ENCODE data around the gene RCC2.

Gene RCC2

DNA sequence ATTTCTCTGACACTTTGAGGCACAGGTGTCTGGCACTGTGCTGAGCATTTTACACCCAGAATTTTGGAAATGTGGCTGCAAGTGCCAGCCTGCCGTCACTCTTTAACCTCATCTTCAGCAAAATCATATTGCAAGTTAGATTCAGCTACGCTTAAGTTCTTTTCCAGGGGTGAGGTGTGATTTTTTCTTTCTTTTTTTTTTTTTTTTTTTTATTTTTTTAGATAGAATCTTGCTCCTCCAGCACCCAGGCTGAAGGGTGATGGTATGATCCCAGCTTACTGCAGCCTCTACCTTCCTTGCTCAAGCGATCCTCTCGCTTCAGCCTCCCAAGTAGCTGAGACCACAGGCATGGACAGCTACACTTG lies 2.5 kb upstream of the RCC2 start:
- DNase-seq, result no peak

DNA sequence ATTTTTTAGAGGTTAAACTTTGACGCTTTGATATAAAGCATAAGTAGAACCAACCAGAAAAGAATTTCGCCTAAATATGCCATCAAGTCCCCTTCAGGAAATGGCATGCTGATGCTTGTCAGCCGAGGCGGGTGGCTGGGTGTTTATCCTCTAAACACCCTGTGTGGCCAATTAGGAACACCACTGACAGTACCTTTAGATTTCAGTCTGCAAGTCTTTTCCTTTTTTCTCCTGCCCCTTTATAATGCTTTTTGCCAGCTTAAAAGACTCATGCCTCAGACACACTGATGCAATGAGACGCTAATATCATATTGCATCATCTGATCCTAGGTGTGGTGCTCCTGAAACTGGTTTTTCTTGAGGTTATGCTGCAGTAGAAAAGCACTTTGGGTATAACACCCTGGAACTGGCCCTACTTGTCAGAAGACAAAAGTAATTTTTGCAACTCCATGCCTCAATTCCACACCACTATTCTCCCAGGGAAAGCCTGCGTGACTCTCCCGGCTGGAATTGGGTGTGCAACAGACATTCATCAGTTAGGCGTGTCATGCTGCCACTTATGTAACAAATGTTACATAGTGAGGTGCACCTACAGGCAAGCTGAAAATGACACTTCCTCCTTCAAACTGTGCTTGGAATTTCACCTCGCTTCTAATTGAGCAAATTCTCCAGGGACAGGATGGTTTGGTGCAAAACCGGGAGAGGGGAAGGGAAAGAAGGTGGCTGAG lies 2.0 kb upstream of the RCC2 start:
- no peak for DNase-seq

DNA sequence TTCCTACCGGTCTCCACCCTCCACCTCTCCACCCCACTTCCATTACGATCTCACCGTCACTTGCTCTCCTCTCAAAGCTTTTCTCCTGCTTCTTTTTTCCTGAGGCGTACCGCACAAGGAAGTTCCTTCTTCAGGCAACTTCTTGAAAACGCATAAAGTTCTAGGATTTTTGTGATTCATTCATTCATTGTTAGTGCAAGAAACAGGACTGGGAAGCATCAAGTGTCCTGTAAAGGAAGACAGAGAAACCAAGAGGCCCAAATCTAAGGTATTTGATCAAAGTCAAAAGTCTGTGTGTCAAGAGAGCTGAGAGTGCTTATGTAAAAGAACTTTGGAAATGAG lies 1.3 kb upstream of the RCC2 start:
- DNase-seq, result no peak

DNA sequence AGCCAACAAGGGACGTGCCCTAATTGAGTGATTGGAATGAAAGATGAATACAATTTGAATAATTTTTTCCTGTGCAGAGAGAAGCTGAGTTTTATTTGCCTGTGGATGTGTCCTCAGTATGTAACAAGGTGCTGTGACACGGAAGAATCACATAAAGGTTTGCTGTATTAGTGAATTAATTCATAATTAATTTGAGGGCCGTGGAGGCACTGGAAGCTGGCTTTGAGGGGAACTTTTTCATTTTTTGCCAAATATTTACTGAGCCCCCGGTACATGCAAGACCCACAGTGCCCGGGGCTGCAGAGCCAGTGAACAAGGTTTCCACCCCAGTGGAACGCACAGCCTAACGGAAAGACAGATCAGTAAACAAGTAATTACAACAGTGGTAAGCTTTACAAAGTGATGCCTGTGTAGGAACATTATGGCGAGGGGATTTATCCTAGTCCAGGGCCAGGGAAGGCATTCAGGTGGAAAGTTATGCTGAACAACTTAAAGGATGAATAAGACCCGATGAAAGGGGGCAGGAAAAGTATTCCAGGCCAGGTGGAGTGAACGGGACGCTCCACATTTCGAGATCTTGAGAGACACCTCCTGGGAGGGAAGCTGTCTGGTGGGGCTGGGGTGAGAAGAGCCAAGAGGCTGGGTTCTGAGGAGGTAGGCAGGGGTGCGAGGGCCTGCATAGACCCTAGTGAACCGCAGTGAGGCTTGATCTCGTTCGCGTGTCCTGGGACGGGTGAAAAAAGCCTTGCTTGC lies 773 bp upstream of the RCC2 start:
- DNase-seq, result no peak

DNA sequence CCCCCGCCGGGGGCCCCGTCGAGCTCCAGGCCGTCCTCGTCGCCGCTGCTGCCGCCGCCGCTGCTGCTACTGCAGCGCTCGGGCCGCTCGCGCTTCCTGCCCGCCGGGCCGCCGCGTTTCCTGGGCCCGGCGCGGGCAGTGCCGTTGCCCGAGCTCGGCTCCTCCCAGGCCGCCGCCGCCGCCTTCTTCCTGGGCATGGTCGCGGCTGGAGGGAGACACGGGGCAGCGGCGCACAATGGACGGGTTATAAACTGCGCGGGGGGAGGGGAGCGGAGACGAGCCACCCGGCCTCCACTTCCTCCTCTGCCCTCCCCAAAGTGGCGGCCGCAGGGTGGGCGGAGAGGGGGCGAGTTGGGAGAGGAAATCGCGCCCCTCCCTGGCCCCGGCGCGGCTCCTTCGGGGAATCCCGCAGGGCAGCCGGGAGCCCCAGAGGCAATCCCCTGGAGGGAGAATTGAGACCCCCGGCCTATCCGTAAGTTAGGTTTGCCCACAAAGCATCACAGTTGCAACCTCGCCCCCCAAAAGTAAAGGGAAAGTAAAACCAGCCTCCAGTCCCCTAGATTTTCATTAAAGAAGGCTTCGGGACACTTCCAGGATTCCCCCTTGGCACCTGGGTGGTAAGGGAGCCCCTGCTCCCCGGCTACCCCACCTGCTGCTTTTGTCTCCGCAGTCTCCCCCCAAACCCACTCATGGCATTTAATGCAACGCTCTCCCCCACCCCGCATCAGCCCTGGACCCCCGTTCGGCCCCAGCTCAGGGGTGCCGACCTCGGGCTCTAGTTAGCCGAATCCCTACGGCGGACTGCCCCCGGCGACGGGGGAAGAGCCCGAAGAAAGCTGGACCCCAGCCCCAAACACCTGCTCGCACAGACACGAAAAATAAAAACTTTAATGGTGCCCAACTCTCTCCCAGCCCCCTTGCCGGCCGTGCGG lies 893 bp downstream of the RCC2 start:
- DNase-seq, result no peak

DNA sequence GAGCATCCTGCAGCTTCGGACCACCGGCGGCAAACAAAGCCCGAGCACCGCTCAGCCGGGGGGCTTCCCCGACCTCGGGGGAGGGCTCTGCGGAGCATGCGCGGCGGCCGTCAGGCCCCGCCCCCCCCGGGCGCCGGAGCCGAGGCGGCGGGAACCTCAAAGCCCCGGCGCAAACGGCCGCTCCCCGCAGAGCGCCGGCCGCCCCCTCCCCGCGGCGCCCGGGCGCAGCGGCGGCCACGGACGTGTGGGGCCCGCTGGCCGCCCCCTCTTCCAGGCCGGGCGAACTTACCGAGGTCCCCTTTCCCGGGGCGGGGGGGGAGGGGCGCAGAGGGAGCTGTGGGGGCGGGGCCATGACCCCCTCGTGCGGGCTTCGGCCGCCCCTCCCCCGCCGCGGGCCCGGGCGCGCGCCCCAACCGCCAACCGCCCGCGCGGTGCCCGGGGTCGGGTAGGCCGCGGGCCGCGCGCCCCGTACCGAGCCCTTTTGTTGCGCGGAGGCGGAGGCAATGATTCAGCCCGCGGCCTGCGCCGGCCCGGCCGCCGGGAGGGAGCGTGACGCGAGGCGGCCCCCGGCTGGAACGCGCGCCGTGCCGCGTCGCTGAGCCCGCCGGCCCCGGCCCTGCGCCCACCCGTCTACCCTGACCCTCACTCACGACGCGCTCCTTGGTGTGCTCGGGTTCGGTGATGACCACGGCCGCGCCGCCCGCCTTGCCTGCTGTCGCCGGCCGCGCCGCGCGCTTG lies 1.7 kb downstream of the RCC2 start:
- DNase-seq, result no peak

DNA sequence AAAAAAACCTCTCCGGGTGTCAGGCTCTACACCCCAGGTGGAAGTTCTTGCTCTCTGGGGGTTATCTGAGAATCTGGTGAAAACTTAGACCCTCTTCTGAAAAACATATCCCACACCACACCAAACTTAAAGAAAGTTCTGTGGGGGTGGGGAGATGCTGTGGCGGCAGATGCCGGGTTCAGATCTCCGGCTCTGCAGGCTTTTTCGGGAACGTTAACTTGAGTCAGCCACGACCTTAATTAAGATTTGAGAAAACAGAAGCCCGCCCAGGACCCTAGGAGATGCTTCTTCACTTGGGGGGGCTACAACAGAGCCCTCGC lies 2.3 kb downstream of the RCC2 start:
- no peak for DNase-seq

DNA sequence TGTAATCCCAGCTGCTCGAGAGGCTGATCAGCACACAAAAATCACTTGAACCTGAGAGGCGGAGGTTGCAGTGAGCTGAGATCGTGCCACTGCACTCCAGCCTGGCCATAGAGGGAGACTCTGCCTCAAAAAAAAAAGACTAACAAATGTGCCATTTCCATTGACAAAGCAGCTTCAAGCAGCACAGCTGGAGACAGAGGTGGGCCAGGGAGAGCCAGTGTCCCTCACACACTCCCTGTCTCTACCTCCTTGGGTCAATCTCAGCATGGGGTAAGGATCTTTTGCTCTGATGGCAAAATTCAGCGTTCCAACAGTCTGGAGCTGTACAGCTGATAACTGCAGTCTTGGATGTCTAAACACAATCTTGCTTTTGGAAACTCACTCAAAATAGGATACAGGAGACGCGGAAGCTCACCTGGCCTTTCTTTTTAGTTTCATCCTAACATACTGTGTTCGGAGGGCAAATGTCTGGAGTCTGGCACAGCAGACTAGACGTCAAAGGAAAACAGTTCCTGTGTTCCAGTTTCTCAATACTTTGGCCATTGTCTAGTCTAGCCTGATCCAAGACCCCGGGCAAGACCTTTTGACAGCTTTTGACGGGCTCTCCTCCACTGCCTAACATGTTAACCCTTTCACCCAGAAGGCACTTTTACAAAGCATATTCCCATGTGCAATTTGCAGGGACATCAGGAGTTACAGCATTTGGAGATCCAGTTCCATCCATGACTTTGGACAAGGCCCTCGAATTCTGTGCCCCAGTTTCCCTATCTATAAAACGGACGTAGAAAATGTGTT lies 2.9 kb downstream of the RCC2 start:
- DNase-seq, result no peak

DNA sequence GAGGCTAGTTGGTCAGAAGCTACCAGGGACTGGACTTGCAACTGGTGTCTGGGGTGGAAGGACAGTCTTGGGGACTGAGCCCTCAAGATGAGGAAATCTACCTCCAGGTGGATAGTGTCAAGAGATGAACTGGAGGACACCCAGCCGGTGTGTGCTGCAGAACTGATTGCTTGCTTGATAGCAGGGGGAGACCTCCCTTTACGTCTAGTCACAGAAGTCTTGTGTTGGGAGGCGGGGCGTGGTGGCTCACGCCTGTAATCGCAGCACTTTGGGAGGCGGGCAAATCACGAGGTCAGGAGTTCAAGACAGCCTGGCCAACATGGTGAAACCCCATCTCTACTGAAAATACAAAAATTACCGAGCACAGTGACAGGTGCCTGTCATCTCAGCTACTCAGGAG lies 4.9 kb downstream of the RCC2 start:
- DNase-seq, result no peak

DNA sequence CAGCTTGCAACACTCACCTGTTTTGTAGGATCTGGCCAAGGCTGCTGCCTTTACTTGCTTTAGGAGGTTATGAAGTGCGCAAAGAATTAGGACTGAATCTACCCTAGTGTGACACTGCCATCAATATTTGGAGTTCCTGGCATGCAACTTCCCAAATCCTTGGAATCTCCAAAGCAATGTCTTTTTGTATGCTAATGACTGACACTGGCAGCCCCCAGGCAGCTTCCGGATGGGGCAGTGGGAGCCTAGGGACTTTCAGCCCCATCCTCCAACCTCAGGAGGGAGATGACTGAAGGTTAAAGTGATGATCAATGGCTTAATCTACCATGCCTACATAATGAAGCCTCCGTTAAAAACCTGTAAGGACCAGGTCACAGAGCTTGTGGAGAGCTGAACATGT lies 5.5 kb downstream of the RCC2 start:
- DNase-seq, result no peak

DNA sequence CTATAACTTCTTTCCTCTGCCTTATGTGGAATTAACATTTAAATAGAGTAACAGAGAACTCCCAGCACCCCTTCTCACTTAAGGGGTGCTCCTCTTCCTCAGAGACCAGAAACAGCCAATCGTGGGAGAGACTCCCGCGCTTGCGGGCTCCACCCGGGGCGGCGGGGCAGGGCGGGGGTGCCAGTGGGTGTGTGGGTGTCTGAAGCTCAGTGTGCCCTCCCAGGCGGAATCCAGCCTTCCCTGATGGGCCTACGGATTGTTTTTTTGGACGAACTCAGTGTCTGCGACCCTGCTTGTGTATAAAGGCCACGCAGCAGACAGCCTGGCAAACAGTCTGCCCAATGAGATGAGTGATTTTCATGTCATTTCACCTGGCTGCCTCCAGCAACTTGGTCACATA lies 6.2 kb downstream of the RCC2 start:
- no peak for DNase-seq

DNA sequence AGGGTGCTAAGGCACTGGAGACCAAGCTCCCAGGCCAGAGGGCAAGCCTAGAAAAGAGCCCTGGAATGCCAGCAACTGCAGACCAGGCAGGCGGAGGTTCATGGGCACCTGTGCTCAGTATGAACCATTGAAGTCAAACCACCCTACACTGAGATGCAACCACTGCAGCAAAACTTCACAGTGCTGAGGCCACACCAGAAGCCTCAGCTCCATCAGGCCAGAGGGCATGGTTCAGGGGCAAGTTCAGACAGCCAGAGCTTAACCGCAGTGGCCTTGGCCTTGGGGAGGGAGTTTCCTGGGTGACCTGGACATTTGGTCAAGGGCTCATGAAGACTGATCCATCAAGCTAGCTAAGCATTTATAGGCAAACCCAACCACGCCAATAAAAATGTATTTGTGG lies 7.1 kb downstream of the RCC2 start:
- no peak for DNase-seq

DNA sequence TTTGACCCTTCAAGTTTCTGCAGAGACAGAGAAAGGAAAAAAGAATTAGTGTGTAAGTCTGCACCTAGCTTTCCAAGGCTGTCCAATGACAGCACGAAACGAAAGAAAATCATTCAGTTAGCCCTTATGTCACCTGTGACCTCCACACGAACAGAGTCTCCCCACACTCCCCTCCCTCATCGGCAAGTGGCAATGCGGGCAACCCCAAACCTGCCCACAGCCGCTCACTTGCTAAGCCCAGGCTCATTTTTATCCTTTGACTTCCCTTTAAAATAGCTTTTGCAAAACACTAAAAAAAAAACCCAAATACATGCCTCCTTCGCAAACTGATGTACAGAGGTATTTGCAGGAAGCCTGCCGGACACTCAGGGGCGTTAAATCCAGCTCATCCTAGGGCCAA lies 10.3 kb downstream of the RCC2 start:
- DNase-seq, result no peak

DNA sequence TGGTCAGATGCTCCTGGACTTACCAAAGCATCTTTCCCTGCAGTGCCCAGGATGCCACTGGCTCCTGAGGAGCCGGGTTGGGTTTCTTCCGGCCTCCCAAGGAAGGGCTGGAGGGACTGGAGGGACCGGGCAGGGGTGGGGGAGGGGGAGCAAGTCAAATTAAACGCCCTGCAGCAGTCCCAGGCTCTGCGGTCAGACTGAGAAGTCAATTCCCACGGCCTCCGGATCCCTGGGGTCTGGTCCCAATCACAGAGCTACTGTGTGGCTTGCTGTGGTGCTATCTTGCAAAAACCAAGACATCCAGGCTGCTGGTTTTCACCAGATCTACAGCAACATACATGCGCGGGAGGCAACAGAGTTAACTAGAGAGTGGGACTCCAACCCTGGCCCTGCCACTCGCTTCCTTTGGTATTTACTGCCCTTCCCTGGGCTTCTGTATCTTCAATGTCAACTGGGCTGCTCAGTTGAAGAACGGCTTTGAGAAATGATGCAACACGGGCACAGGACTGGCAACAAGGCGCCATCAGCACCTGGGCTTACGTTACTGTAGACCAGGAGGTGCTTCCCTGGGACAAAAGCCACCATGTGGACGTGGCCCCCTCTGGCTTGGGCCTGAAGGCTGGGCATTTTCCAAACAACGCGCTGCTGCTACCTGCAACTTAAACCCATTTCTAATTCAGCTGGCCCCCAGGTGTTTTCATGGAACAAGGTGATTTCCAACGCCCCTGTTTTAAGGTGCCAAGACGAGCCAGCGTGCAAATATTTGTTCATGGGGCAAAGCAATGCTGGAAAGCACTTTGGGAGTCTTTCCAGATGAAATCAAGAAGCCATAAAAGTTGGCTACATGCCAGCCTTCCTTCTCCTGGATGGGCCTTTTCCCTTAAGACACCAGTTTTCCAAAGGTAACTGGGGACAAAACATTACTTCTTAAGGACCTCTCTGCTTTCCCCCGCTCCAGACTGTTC lies 11.5 kb downstream of the RCC2 start:
- no peak for DNase-seq

DNA sequence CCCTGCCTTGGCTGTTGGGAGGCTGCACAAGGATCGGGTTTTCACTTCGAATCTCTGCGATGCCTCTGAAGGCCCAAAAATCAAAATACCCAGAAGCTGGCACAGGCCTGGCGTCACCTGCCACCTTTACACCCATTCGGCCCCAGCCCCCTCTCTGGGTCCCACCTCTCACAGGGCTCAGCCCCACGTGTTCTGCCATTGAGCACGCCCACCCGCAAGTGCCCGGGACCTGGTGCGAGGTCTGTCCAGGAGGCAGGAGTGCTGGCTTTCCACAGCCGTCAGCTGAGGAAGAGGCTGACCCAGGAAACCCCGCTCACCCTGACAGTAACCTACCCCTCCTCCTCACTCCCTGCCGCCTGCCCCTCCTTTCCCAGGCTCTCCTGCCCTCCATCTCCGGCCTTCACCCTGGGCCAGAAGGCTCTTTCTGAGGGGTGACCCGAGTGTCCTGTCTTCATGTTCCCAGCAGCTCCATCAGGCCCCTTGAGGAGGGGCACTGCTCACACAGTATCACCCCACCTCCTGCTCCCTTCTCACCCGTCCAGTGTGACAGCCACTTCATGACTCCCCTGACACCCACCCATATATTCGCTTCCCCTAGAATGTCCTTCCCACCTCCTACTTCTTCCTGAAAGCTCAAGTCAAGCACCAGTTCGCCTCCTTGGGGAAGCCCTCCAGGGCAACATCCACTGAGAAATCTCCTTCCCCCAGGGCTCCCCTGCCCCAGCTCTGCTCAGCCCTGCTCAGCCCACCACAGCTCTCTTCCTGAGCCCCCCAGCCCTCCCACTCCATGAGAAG lies 13.5 kb downstream of the RCC2 start:
- DNase-seq, result no peak

DNA sequence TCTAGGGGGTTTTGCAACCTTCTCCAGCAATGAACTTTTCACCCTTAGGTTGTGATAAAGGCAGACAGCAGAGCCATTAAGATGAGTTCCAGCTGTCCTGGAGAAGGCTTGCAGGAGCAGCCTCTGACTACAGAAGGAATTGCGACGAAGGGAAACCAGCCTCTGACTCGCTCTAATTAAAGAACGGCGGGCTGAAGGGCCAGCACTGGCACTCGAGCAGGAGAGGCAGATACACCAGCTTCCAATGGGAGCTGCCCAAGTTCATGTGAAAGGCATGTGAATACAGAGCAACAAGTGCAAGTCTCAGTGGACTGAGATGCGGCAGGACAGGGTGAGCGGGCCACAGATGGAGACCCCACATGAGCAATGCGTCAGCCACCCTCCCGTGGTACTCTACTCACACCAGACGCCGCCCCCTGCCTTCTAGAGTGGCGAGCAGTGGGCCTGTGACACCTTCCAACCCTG lies 15.7 kb downstream of the RCC2 start:
- no peak for DNase-seq

DNA sequence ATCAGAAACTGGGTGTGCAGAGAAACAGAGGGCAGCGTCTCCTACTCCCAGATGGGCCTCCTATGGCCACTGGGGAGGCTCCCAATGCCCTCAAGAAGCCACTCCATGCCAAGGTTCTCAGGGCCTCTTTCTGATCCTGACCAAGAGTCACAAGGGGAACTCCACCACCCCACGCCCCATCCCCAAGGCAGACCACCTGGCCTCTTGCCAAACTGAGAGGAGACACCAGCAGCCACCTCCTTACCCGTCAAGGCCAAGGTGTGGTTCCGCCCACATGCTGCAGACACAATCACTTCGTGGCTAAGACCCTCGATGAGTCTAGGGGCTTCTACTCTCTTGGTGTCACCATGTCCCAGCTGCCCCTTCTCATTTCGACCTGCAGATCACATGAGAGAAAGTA lies 17.0 kb downstream of the RCC2 start:
- DNase-seq, result no peak

DNA sequence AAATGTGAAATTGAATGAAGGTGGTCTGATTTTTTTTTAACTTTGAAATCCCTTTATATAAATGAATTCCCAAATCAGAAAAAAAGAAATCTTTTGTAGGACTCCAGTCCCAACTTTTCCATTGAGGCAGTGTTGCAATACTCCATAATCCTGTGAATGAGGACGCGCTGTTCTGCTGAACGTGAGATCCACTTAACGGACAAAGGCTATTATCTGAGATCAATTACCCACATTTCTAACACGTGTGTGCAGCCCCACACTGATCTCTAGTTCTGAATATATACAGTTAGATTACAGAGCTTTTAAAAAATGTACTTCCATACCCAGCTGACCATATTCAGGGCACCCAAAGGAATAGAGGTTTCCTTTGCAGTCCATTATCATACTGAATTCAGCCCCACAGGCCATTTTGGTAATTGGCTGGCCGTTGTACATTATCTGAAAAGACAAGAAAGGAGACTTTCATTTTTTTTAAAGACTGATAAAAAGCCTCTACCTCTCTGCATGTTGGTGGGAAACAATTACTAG lies 19.0 kb downstream of the RCC2 start:
- no peak for DNase-seq

DNA sequence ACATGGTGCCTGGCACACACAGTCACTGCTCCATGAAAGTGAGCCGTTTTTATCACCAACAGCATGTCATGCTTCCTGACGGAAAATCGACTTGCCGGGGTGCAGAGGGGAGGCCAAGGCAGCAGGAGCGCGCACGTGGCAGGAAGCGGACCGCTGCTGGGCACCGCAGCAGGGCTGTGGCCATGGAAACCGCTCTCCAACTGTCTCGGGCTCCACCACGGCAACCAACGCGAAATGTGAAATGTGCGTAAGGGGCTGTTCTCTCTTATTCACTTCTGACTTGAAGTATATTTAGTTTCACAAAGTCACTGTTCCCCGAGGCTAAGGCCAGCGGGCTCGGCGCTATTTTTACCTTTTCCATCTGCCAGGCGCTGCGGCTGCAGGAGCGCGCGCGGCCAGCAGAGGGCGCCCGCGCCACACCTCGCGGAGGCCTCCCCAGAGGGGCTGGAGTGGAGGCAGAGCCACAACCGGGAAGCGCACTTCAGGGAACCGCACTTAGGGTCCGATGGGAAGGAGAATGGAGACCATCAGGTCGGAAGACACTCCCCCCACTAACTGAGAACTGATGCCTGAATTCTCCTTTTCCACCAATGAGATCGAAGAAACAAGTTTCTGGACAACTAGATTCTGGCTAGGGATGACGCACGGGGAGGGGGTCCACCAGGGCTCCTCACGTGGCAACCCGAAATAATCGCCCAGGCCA lies 19.7 kb downstream of the RCC2 start:
- no peak for DNase-seq

Data from amniotic stem cell (primary cell).